Peyer's patch (tissue), 4 donors: ENCODE measurements around the gene PACRG. TPM values are rescaled to one million over a fixed set of nuclear protein-coding genes. Genes with fewer than 3 reads are reported as not detected.

Source experiments
- DNase-seq, 3 donors: peaks; one replicate each; pipeline ENCODE4 v3.0.0-alpha.2; 2017 to 2019
- H3K27ac ChIP-seq, 4 donors: fragments of 200-600 bp; sonication (generic); one replicate each; pipeline ENCODE4 v1.5.1; 2016 to 2019
- H3K27me3 ChIP-seq, 2 donors: fragments of 200-600 bp; sonication (generic); one replicate each; pipeline ENCODE4 v1.5.1; 2019
- H3K36me3 ChIP-seq, 3 donors: fragments of 200-600 bp; sonication (generic); one replicate each; pipeline ENCODE4 v1.5.1; 2016 to 2019
- H3K4me1 ChIP-seq, 4 donors: fragments of 200-600 bp; sonication (generic); one replicate each; pipeline ENCODE4 v1.5.1; 2016 to 2019
- H3K4me3 ChIP-seq, 4 donors: fragments of 200-600 bp; sonication (generic); 1 replicate in 3 of 4; 2 replicates in 1 of 4; pipeline ENCODE4 v1.5.1; 2016 to 2019; ENCODE audit warnings: mild to moderate bottlenecking in 1 of 4
- H3K9me3 ChIP-seq, 4 donors: fragments of 200-600 bp; sonication (generic); one replicate each; pipeline ENCODE4 v1.5.1; 2016 to 2019; ENCODE audit warnings: mild to moderate bottlenecking in 1 of 4
- CTCF ChIP-seq, 6 experiments: fragments of 450-650 bp in 4 of 6; fragments of 200-600 bp in 2 of 6; sonication (generic) in 1 of 6; IDR thresholded peaks; one replicate each; pipeline ENCODE4 v1.5.1; 2017 to 2019; ENCODE audit warnings: antibody characterized with exemption in 6 of 6, mild to moderate bottlenecking in 3 of 6, moderate library complexity in 1 of 6
- POLR2A ChIP-seq, 2 donors: fragments of 450-650 bp; IDR thresholded peaks; one replicate each; pipeline ENCODE4 v1.5.1; 2017; ENCODE audit warnings: antibody characterized with exemption in 2 of 2, mild to moderate bottlenecking in 2 of 2, moderate library complexity in 2 of 2
- total RNA-seq, 4 donors: library from RNA; depleted of rRNA; stranded (reverse); fragments of >200 nt; gene quantifications; one replicate each; pipeline ENCODE4 v1.1.0, GENCODE V29; 2016

Gene PACRG
- total RNA-seq, 4 donors from 2014 or later = 0.76 to 2.5 TPM; not detected in 2

- no peak overlapping the region for H3K4me3 ChIP-seq
- no peak overlapping the region for H3K27ac ChIP-seq
- DNase-seq = no peak
- H3K4me1 ChIP-seq = no peaks in the 10 kb centered on the region
- no peaks in the 10 kb centered on the region for H3K9me3 ChIP-seq
- no peaks in the 10 kb centered on the region for H3K36me3 ChIP-seq
- no peaks in the 10 kb centered on the region for H3K27me3 ChIP-seq
- TF ChIP-seq POLR2A (IDR thresholded peaks at IDR 0.05) (no peak), CTCF (IDR thresholded peaks at IDR 0.05) (no peak)
Measured at GRCh38 chr6:162814426-162814973, 86.7 kb downstream of the PACRG start.

GRCh38 chr6:162817196-162817595, 89.4 kb downstream of the PACRG start:
- Histone ChIP-seq H3K27ac (no peak overlapping the region), H3K36me3 (no peaks in the 10 kb centered on the region), H3K27me3 (no peaks in the 10 kb centered on the region), H3K9me3 (no peaks in the 10 kb centered on the region), H3K4me1 (no peaks in the 10 kb centered on the region), H3K4me3 (no peak overlapping the region)
- TF ChIP-seq POLR2A (IDR thresholded peaks at IDR 0.05) (no peak), CTCF (IDR thresholded peaks at IDR 0.05) (no peak)
- no peak for DNase-seq

GRCh38 chr6:162819284-162819683, 91.5 kb downstream of the PACRG start:
- Histone ChIP-seq H3K4me1 (no peaks in the 10 kb centered on the region), H3K9me3 (no peaks in the 10 kb centered on the region), H3K36me3 (no peaks in the 10 kb centered on the region), H3K4me3 (no peak overlapping the region), H3K27me3 (no peaks in the 10 kb centered on the region), H3K27ac (no peak overlapping the region)
- TF ChIP-seq CTCF (IDR thresholded peaks at IDR 0.05) = no peak
- DNase-seq = no peak

GRCh38 chr6:162821102-162821501, 93.3 kb downstream of the PACRG start:
- Histone ChIP-seq H3K27me3 (no peaks in the 10 kb centered on the region), H3K4me1 (no peaks in the 10 kb centered on the region), H3K27ac (no peak overlapping the region), H3K4me3 (no peak overlapping the region), H3K36me3 (no peaks in the 10 kb centered on the region), H3K9me3 (no peaks in the 10 kb centered on the region)
- TF ChIP-seq POLR2A (IDR thresholded peaks at IDR 0.05) (no peak), CTCF (IDR thresholded peaks at IDR 0.05) (no peak)
- no peak for DNase-seq

- Histone ChIP-seq H3K27me3 (no peaks in the 10 kb centered on the region), H3K4me1 (no peaks in the 10 kb centered on the region), H3K4me3 (no peak overlapping the region), H3K27ac (no peak overlapping the region), H3K36me3 (no peaks in the 10 kb centered on the region), H3K9me3 (no peaks in the 10 kb centered on the region)
- no peak for DNase-seq
- TF ChIP-seq CTCF (IDR thresholded peaks at IDR 0.05) = no peak
- TF ChIP-seq POLR2A (IDR thresholded peaks at IDR 0.05) = no peak
Measured at GRCh38 chr6:162825597-162825996, 97.8 kb downstream of the PACRG start.
